WERI-Rb-1 (cell line): Measurements from ENCODE around the gene TMEM178B.

Source experiments
- DNase-seq: peaks from one replicate; pipeline ENCODE4 v3.0.0-alpha.2; 2020
- H3K27ac ChIP-seq: fragments of 250-450 bp; sonication (Bioruptor Pico); 2 replicates; pipeline ENCODE4 v1.5.1; 2020; ENCODE audit warnings: mild to moderate bottlenecking, moderate library complexity
- H3K27me3 ChIP-seq: fragments of 250-450 bp; sonication (Bioruptor Pico); 2 replicates; pipeline ENCODE4 v1.5.1; 2021; ENCODE audit warnings: mild to moderate bottlenecking, low read depth, moderate library complexity; ENCODE audit not compliant: insufficient read depth, severe bottlenecking
- H3K36me3 ChIP-seq: fragments of 250-450 bp; sonication (Bioruptor Pico); 2 replicates; pipeline ENCODE4 v1.5.1; 2020; ENCODE audit warnings: mild to moderate bottlenecking, moderate library complexity
- H3K4me3 ChIP-seq: 2 replicates; pipeline ENCODE4 v1.5.1; 2011; ENCODE audit warnings: low read depth, mild to moderate bottlenecking, control low read depth, low read length
- H3K9me3 ChIP-seq: fragments of 250-450 bp; sonication (Bioruptor Pico); 2 replicates; pipeline ENCODE4 v1.5.1; 2021; ENCODE audit warnings: mild to moderate bottlenecking, moderate library complexity; ENCODE audit not compliant: severe bottlenecking
- CTCF ChIP-seq: IDR thresholded peaks from 2 replicates; pipeline ENCODE4 v1.5.1; 2011; ENCODE audit warnings: low read depth, mild to moderate bottlenecking, control low read depth, inconsistent platforms, low read length

TMEM178B gene

GRCh38 chr7:141460781-141461715, 387.2 kb downstream of the TMEM178B start:
- Histone ChIP-seq H3K27me3 (no peaks in the 10 kb centered on the region), H3K4me3 (no peak overlapping the region), H3K27ac (no peak overlapping the region), H3K36me3 (no peaks in the 10 kb centered on the region), H3K9me3 (no peaks in the 10 kb centered on the region)
- DNase-seq = peak; percentile 20
- no peak for TF ChIP-seq CTCF

GRCh38 chr7:141461924-141462323, 388.1 kb downstream of the TMEM178B start:
- Histone ChIP-seq H3K36me3 (no peaks in the 10 kb centered on the region), H3K27me3 (no peaks in the 10 kb centered on the region), H3K4me3 (no peak overlapping the region), H3K27ac (no peak overlapping the region), H3K9me3 (no peaks in the 10 kb centered on the region)
- DNase-seq = no peak
- TF ChIP-seq CTCF = no peak

- no peak for DNase-seq
- H3K27ac ChIP-seq = no peak overlapping the region
- H3K36me3 ChIP-seq = no peaks in the 10 kb centered on the region
- TF ChIP-seq CTCF = no peak
- H3K4me3 ChIP-seq = no peak overlapping the region
- H3K9me3 ChIP-seq = no peaks in the 10 kb centered on the region
- no peaks in the 10 kb centered on the region for H3K27me3 ChIP-seq
Observed at GRCh38 chr7:141462958-141463357, 389.1 kb downstream of the TMEM178B start.

GRCh38 chr7:141463986-141464385, 390.1 kb downstream of the TMEM178B start:
- Histone ChIP-seq H3K27ac (no peak overlapping the region), H3K27me3 (no peaks in the 10 kb centered on the region), H3K36me3 (no peaks in the 10 kb centered on the region), H3K4me3 (no peak overlapping the region), H3K9me3 (no peaks in the 10 kb centered on the region)
- no peak for TF ChIP-seq CTCF
- no peak for DNase-seq

- no peak for TF ChIP-seq CTCF
- H3K27me3 ChIP-seq = no peaks in the 10 kb centered on the region
- H3K27ac ChIP-seq = no peak overlapping the region
Observed at GRCh38 chr7:141464551-141464950, 390.7 kb downstream of the TMEM178B start.

More at GRCh38 chr7:141464551-141464950, 390.7 kb downstream of the TMEM178B start:
- Histone ChIP-seq H3K4me3 (no peak overlapping the region), H3K9me3 (no peaks in the 10 kb centered on the region), H3K36me3 (no peaks in the 10 kb centered on the region)
- no peak for DNase-seq
